ENCODE results near the gene PLGRKT.
"Not testable (repeated sequence)": the region's sequence is repeated elsewhere in the genome, so short reads cannot be mapped to it uniquely, and the experiment has no call there.

PLGRKT gene

GRCh38 chr9:5438301-5439162, 807 bp upstream of the PLGRKT start:
- H3K27me3 Mint-ChIP-seq (ENCODE audit: low read depth, poor library complexity): peaks cover 6% of the 10 kb centered on the region
- peaks cover 28% of the 10 kb centered on the region for H3K4me1 Mint-ChIP-seq
- no peak for DNase-seq
- peaks cover 30% of the 10 kb centered on the region for H3K36me3 Mint-ChIP-seq (ENCODE audit: low read depth)
- H3K27ac Mint-ChIP-seq: no peak overlapping the region
- peaks cover 20% of the 10 kb centered on the region for H3K9me3 Mint-ChIP-seq
- H3K4me3 Mint-ChIP-seq: peak overlapping the region; percentile 95
- no peak for TF ChIP-seq CTCF (IDR thresholded peaks at IDR 0.05)

GRCh38 chr9:5436441-5436840, 1.3 kb downstream of the PLGRKT start:
- Mint-ChIP-seq H3K9me3 (peaks cover 40% of the 10 kb centered on the region), H3K4me3 (peak overlapping the region; percentile 95), H3K27ac (no peak overlapping the region), H3K4me1 (peaks cover 28% of the 10 kb centered on the region), H3K27me3 (ENCODE audit: low read depth, poor library complexity) (peaks cover 12% of the 10 kb centered on the region), H3K36me3 (ENCODE audit: low read depth) (peaks cover 51% of the 10 kb centered on the region)
- DNase-seq: no peak
- TF ChIP-seq CTCF (IDR thresholded peaks at IDR 0.05): no peak

- H3K27ac Mint-ChIP-seq: no peak overlapping the region
- no peak for DNase-seq
- H3K36me3 Mint-ChIP-seq (ENCODE audit: low read depth): peaks cover 57% of the 10 kb centered on the region
- no peak for TF ChIP-seq CTCF (IDR thresholded peaks at IDR 0.05)
- H3K4me3 Mint-ChIP-seq: peak overlapping the region; percentile 95
- peaks cover 40% of the 10 kb centered on the region for H3K9me3 Mint-ChIP-seq
- peaks cover 28% of the 10 kb centered on the region for H3K4me1 Mint-ChIP-seq
- peaks cover 9% of the 10 kb centered on the region for H3K27me3 Mint-ChIP-seq (ENCODE audit: low read depth, poor library complexity)
Measured at GRCh38 chr9:5435912-5436311, 1.8 kb downstream of the PLGRKT start.

GRCh38 chr9:5433841-5434810, 3.6 kb downstream of the PLGRKT start:
- not testable (repeated sequence) for H3K4me3 Mint-ChIP-seq; H3K27ac Mint-ChIP-seq; DNase-seq; H3K27me3 Mint-ChIP-seq (ENCODE audit: low read depth, poor library complexity)
- H3K36me3 Mint-ChIP-seq (ENCODE audit: low read depth): peaks cover 65% of the 10 kb centered on the region
- H3K9me3 Mint-ChIP-seq: peaks cover 40% of the 10 kb centered on the region
- peaks cover 28% of the 10 kb centered on the region for H3K4me1 Mint-ChIP-seq

GRCh38 chr9:5433328-5433727, 4.4 kb downstream of the PLGRKT start:
- not testable (repeated sequence) for H3K4me3 Mint-ChIP-seq; H3K27me3 Mint-ChIP-seq (ENCODE audit: low read depth, poor library complexity); DNase-seq; H3K27ac Mint-ChIP-seq
- Mint-ChIP-seq H3K9me3 (peaks cover 40% of the 10 kb centered on the region), H3K4me1 (peaks cover 21% of the 10 kb centered on the region), H3K36me3 (ENCODE audit: low read depth) (peaks cover 65% of the 10 kb centered on the region)

- not testable (repeated sequence) for H3K4me3 Mint-ChIP-seq; DNase-seq; H3K27me3 Mint-ChIP-seq (ENCODE audit: low read depth, poor library complexity); H3K27ac Mint-ChIP-seq
- Mint-ChIP-seq H3K4me1 (peaks cover 17% of the 10 kb centered on the region), H3K9me3 (peaks cover 40% of the 10 kb centered on the region), H3K36me3 (ENCODE audit: low read depth) (peaks cover 65% of the 10 kb centered on the region)
Measured at GRCh38 chr9:5432890-5433289, 4.8 kb downstream of the PLGRKT start.

GRCh38 chr9:5430912-5431311, 6.8 kb downstream of the PLGRKT start:
- no peak overlapping the region for H3K4me3 Mint-ChIP-seq
- H3K4me1 Mint-ChIP-seq: no peaks in the 10 kb centered on the region
- TF ChIP-seq CTCF (IDR thresholded peaks at IDR 0.05): no peak
- peaks cover 35% of the 10 kb centered on the region for H3K9me3 Mint-ChIP-seq
- DNase-seq: no peak
- H3K27me3 Mint-ChIP-seq (ENCODE audit: low read depth, poor library complexity): peaks cover 5% of the 10 kb centered on the region
- no peak overlapping the region for H3K27ac Mint-ChIP-seq
- peaks cover 52% of the 10 kb centered on the region for H3K36me3 Mint-ChIP-seq (ENCODE audit: low read depth)
